Measurements from ENCODE around the gene GRPEL2.

Gene GRPEL2, protein sequence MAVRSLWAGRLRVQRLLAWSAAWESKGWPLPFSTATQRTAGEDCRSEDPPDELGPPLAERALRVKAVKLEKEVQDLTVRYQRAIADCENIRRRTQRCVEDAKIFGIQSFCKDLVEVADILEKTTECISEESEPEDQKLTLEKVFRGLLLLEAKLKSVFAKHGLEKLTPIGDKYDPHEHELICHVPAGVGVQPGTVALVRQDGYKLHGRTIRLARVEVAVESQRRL

DNA sequence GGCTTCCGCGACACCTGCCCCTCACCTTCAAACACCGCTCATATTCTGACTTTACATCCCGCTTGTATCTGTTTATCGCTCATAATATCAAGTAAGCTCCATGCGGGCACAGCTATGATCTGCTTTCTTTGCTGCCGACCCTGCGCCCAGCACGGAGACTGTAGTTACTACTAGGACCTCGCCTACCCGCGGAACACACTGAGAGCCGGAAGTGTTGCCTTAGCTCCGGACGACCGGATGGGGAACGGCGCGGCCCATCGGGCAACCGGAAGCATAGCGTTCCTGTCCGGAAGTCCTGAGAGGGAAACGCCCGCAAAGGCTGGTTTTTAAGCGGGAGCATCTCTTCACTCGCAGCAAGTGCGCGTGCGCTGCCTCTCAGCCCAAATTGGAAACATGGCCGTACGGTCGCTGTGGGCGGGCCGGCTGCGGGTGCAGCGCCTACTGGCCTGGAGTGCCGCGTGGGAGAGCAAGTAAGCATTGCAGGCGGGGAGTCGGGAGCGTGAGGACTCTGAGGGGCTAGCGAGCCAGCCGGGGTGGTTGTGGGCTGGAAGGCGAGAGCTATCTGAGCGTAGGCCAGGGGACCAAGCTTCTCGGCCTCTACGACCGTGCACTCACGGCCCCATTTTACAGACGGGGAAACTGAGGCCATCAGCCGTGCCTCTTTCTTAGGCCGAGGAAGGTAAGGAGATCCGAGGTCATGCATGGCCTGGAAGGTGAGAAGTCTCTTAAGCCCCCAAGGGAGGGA is at the start of gene GRPEL2:
TSS of gene GRPEL2 (plus strand) at position 353 of the 745 bp plus-strand sequence. CDS start at position 394, 41 bp downstream.
- DNase-seq: peak; percentile 98

DNA sequence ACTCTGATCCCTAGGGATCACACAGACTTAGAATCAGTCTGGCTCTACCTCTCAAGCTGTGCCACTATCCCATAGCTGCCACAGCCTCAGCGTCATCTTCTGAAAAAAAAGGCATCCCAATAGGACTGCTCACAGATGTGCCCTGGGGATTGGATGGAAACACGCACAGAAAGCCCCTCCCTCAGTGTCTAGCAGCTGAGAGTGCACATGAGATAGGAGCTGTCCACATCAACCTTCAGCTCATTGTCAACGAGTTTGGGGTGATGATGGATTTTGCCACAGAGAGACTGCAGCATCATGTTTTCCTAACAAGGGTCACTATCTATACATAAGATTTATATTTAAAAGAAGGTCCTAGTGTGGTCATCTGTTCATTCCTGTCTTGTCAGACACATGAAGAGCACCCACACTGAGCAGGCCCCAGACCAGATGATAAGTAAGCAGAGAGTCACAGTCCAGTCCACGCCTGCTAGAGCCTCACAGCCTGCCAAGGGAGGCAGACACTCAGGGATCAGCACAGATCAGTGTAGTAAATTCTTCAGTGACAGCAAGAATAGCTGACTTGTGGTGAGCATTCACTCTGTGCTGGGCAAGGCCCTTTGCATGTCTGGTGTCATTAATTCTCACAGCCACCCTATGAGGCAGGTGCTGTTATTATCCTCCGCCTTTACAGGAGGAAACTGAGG is 47.8 kb upstream of the GRPEL2 start:
- DNase-seq: no peak

DNA sequence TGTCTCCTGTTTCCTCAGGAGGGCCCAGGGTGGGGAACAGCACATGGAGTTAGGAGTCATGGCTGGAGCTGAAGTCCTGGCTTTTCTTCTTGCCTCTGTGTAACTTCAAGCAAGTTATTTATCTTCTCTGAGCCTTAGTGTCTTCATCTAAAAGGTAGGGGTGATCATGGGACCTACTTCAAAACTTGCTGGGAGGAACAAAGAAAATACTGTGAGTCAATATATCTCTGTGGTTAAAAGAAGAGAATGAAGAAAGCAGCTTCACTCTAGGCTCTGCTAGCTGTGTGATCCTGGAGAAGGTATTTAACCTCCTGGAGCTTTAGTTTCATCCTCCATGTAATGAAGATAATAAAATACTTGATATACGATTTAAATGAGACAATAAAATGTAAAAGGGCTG is 47.1 kb upstream of the GRPEL2 start:
- DNase-seq: no peak

DNA sequence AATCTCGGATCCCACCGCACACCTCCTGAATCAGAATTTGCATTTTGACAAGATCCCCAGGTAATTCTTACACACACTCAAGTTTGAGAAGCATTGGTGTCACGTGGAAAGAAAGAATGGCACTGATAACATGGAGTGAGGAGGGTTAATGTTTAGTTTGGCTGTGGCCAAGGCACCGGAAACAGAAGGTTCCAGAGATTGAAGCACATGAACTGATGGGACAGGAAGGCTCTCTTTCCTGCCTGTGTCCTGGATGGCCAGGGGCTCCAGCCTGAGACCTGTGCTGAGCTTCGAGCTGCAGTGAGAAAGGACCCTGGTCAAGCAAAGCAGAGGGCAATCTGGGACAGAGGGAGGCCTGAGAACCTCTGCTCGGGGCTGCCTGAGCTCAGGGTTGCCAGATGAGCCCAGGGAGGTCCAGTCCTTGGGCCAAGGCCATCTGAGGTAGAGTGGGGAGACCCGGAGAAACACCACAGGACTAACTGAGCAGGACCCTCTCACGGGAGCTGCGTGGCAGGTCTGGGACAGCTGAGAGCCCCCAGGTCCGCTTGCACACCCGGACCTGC is 46.4 kb upstream of the GRPEL2 start:
- no peak for DNase-seq

DNA sequence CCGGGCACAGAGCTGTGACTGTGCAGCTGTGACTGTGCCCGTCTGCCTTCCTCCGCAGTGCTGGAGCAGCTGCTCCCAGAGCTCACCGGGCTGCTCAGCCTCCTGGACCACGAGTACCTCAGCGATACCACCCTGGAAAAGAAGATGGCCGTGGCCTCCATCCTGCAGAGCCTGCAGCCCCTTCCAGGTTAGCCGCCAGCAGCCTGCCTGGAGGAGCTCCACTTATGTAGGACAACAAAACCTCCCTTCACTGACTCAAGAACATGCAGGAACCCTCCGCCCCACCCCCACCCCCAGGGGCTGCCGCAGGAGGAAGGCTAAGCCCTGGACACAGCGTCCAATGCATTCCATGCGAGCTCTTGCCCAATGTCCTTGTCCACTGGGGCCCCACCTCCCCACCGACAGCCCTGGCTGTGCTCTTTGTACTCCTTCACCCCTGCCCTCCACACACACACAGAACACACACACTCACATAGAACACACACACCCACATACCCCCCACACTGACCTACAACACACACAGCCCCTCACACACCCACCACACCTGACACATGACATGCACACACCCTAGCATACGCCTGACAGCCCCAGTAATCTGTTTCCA is 45.7 kb upstream of the GRPEL2 start:
- no peak for DNase-seq

DNA sequence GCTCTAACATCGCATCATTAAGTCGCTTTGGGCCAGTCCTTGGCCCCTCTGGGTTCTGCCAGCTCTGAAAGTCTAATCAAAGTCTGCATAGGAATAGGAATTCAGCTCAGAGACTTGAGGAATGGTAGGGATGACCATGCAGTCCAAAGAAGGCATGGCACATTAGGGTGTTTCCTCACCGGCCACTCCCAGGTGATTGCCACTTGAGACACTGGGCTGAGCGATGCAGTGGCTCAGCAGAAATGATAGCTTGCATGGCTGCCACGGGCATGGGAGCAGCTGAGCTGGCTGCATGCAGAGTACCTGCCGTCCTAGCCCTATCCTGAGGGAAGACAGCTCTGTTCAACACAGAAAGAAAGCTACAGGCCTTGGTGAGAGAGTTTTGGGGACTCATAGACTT is 44.9 kb upstream of the GRPEL2 start:
- no peak for DNase-seq

DNA sequence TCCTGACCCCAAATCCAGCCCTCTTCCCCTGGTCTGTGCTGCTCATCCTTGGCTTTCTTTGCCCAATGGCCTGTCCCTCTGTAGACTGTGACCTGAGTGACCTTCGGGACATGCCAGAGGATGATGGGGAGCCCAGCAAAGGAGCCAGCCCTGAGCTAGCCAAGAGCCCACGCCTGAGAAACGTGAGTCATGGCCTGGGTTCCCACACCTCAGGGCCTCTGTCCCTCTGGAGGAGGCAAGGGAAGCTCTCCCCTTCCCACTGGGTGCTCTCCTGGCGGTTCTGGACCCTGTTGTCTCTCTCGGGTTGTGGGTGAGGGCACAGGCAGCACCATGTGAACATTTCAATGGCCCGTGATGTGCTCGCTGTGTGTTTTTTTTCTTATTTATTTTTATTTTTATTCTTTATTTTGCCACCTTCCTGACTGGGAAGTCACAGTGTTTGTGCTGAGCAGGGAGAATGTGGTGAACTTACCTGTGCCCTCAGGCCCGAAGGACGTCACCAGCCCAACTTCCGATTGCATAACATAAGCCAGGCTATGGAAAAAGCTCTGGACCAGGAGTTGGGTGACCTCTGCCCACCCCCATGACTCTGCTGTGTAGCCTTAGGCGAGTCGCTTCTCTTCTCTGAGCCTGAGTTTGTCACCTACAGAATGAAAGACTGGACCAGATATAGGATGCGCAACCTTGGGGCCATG is 44.1 kb upstream of the GRPEL2 start:
- no peak for DNase-seq

DNA sequence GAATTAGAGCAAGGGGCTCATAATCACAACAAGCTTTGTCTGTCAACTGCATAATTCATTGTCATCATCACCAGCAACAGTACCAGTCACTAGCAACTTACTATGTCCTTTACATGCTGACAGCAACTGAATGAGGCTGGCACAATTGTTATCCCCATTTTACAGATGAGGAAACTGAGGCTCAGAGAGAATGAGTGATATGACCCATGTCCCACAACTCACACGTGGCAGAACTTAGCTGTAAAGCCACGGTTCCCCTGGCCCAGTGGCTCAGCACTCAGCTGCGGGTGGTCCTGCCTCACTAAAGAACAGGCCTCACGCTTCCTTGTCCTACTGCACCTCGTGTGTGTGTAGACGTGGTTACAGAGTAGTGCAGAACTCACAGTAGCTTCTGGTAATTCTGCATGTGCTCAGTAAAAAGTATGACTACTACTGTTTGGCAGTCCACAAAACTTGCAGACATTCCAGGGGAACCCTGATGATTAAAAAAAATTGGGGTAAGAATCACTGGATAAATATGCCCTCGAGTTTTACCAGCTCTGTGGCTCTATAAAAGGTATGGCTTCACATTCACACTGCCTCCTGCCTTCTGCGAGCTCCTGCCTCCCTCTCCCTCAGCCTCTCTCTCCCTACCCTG is 43.4 kb upstream of the GRPEL2 start:
- no peak for DNase-seq

DNA sequence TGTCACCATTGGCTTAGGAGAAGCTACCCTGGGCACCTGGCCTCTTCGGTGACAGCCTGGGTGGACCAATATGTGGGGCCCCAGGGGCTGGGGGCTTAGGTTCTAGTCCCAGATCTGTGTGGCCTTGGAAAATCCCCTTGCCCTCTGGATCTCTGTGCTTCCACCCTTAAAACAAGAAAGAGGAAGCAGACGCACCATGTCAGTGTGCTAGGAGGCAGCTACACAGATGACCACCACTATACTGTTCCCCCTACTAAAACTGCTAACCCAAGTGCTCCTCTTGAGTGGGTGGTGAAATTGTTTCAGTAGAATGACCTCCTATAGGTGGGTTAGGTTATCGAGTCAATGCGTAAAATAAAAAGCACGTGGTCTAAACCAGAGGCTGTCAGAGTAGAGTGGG is 42.7 kb upstream of the GRPEL2 start:
- DNase-seq: no peak

DNA sequence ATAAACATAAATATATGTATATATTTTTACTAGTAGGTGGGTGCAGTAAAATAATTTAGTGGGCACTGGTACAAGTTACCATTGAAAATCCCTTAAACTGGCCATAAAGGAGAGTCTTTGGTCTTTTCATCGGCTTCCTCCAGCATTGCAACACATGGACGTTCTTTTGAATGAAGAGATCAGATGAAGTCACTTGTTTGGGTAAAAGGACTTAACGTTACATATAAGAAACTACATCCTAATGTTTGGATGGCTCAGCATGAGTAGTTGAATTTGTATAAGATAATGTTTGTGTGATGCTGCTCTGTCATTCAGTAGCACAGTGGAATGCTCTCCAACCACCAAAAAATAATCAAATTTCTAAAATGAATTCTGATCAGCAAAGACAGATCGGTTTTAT is 42.1 kb upstream of the GRPEL2 start:
- DNase-seq: no peak

DNA sequence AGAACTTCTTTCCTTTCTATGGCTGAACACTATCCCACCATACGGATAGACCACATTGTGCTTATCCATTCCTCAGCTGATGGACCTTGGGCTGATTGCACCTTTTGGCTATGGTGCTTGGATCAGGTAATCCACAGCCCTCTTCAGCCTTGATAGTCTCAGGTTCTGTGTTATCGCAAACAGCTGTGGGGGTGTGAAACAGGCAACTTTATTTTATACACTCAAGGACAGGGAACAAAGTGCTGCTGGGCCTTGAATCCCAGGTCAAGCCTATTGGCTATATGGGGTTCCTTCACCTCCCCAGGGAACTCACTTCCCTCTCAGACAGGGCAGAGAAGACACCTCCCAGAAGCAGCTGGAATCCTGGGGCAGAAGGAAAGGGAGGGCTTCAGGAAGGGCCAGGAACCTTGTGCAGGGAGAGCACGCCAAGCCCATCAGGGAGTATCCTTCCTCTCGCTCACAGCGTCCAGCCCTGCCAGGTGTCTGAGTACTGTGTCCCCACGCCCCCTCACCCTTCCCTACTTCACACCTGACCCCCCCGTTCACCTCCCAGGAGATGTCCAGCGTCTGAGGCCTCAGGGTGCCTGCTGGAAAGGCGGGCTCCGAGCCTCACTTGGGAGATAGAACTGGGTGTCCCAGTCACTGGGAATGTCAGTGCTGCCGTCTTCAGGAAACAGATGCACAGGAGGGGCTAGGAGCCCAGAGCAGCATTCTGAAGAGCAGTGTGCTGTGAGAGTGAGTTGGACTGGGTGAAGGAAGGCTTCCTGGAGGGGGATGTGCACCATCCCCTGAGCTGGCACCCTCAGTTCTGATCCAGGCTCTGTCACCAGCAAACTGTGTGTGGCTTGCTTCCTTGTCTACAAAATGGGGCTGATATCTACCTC is 40.9 kb upstream of the GRPEL2 start:
- DNase-seq: no peak

DNA sequence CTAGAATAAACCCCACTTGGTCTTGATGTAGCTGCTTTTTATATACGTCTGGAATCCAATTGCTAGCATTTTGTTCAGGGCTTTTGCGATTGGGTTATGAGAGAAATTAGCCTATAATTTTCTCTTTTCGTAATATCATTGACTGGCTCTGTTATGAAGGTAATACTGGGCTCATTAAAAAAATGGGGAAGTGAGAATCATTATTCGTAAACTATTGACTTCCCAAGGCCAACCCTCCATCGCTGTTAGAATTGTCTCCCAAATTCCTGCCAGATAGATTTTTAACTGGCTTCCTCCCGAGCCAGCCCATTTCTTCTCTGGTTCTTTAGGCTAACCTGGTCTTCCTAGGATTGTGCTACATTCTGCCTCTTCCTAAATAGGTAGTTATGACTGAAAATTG is 35.9 kb upstream of the GRPEL2 start:
- no peak for DNase-seq

DNA sequence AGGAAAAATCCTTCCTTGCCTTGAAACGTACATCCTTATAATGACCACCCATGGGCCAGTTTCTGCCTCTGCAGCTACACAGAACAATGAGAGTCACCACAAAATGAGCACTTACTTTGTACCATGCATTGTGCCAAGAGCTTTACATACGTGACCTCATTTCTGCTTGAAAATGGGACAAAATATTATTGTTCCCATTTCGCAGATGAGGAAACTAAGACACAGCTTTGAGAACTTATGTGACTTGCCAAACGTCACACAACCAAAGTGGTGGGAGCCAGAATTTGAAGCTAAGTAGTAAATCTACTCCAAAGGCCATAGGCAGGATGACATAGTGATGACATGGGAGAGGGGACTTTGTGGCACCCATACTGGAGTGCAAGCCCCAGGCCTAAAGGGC is 34.8 kb upstream of the GRPEL2 start:
- no peak for DNase-seq

DNA sequence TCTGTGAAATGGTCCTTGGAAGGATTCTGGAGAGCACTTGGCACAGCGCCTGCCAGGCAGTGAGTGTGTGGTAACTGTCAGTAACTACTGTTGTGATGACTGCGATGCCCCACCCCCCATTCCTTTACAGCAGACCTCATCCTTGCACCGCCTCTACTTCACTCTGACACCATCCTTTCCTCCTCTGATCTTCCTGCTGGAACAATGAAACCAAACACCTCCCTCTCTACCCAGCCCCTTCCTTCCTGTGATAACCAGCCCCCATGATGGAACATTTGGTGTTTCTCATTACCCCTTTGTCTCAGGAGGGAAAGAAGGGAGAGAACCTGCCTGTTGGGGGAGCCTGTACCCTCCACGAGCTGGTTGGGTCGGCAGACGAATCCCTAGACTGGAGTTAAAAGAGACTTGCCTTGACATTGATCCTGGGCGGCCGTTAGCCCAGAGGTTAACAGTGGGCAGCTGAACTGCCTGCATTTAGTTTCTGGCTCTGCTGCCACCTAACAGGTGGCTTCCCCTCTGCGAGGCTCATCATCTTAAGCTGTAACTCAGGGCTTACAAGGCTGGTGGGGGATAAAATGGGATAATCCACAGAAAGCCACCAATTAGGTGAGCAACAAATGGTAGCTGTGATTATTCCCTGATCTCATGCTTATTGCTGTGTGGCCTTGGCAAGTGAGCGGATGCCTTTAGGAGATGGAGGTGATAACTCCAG is 34.2 kb upstream of the GRPEL2 start:
- DNase-seq: no peak

DNA sequence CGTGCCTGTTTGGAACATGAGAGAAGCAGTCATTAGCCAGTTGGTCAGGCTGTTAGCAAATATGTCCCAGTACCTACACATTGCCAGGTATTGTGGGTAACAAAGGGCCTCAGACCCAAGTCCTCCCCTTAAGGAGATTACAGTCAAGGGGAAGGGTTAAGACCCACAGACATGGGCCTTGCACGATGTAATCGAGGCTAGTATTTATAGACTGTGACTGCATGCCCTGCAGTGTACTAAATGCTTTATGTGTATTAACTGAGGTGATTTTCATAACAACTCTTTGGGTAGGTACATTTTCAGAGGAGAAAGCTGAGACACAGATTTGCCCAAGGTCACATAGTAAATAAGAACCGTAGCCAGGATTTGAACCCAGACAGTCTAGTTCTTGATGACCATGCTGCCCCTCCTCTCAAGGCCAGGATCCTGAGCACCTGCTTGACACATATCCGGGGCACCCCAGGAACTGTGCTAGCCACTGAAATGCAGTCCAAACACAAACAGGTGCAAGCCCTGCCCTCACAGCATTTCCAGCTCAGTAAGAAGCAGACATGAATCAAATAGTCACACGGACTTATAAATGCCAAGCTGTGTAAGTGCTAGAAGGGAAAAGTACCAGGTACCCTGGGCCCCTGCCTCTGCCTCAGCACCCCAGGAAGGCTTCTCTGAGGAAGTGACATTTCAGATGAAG is 32.0 kb upstream of the GRPEL2 start:
- DNase-seq: no peak

DNA sequence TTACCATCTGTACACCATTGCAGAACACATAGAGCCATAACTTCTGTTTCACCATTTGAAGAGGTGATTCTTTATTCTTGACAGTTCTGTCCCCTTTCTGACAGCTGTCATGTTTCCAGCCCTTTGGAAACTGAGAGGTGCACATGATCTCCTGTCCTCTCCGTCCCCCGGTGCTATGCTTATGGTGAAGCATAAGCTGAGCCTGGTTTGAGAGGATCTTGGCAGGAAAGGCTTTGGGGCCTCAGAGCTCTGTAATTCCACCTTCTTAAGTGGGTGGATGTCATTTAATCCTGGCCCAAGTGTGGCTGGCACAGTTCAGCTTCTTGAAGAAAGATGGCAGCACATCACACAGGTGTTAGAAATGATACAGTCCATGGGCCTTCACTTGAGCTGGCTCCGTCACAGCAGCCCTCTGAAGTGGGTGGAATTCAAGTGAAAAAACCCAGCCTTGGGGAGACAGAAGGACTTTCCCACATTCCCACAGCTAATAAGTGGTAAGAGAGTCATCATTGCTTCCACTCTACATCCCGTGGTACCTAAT is 30.7 kb upstream of the GRPEL2 start:
- DNase-seq: no peak

DNA sequence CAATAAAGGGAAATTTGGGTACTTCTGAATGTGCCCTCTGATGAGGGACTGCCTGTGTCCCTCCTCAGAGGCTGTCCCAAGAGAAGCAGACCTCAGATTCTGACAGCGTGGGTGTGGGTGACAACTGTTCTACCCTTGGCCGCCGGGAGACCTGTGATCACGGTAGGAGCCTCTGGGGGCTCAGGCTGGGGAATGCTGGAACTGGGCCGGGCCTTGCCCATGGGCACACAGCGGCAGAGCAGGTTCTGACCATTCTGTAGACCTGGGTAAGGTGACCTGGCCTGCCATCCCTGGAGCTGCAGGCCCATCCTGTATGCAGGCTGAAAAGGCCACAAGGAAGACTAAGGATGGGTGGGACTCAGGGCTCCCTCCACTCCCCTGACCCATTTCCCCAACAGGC is 29.5 kb upstream of the GRPEL2 start:
- DNase-seq: no peak

DNA sequence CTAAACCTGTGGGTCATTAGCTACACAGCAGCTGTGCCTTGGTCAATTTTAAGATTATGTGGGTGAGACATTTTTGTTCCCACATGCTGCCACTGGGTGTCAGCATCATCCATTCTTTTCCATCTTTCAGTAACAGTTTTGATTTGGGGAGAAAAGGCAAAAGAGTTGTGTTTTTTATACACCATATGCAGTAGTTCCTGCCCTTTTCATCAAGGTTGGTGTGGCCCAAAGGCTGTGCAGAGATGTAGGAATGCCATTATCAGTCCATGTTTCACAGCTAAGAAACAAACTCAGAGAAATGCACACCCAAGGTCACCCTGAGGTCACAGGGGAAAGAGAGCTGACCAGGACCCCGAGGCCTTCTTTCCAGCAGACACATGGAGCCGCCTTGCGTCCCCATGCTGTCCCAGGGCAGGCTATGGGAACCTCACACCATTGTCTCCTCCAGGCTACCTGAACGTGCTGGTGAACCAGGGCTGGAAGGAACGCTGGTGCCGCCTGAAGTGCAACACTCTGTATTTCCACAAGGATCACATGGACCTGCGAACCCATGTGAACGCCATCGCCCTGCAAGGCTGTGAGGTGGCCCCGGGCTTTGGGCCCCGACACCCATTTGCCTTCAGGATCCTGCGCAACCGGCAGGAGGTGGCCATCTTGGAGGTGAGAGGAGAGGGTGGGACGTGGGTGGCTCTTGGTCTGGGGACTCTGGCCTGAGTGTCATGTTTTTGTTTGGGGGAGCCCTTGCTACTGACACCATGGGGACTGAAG is 27.8 kb upstream of the GRPEL2 start:
- DNase-seq: peak; percentile 51

DNA sequence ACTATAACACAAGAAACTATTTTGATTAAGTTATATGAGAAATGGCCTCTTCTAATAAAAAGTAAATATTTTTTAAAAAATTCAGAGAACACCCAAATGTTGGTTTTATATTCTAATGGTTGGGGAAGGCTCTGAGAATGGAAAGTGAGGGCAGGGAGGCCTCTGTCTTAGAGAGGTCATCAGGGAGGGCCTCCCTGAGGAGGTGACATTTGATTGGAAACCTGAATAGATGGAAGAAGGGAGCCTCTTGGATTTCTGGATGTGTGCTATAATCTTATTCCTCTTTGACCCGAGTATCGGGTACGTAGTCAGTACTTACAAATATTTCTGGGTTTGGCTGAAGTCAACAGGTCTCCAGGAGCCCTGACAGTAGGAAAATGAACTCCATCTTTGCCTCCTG is 26.1 kb upstream of the GRPEL2 start:
- DNase-seq: no peak

Measured in right hindlimb (tissue), 1 donor.